ENCODE measurements around the gene CCDC27. TPM values are rescaled to one million over a fixed set of nuclear protein-coding genes. Genes with fewer than 3 reads are reported as not detected.

Gene CCDC27
- total and polyA plus RNA-seq, 2 donors (not counting 1 experiment from before 2014, with no cell fraction given): not detected

DNA sequence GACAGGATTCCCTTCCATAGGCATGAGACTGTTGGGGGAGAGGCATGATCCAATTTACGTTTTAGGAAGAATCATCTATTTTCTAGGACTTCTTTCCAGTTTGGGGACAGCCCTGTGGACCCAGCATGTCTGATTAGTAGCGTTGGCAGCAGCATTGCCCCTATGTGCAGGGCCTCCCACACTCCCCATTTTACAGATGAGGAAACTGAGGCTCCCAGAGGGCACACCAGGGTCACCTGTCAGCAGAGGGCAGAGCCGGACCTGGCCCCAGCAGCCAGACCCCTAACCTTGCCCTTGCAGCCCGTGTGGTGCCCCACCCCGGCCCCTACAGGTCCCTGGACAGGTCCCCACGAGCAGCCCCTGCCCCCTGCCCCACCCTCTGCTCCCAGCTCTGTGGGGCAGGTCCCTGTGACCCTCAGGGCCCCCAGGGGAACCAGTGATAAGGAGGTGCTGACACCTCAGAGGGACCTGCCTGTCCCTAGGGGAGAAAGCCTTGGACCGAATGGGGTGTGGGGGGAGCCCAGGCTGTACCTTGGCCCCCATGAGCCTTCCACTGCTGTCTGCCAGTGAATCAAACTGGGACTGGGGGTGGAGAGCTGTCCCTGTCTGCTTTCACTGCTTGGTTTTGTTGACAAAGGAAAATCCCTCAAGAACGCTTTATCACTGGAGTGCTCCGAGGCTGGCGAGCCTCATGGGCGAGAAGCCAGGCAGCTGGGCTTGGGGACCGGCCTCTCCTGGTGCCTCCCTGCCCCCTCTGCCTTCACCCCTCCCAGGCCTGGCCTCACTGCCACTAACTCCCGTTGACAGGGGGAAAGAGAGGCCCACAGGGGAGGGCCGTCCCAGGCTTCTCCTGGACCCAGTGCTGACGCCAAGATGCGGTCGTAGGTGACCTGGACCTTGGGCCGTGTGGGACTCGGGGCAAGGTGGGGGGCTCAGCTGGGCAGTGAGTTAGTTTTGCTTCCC lies 39.4 kb upstream of the CCDC27 start:
- Histone ChIP-seq H3K9ac (ENCODE audit: low read length) (no peak overlapping the region), H3K79me2 (ENCODE audit: control insufficient read depth, insufficient read depth, low read length) (no peaks in the 10 kb centered on the region), H3K36me3 (replicated peaks in 1 of 2; ENCODE audit: control extremely low read depth in 1 of 2, control insufficient read depth in 1 of 2, extremely low read depth in 1 of 2, insufficient read depth in 2 of 2, low read length in 1 of 2) (no peaks in the 10 kb centered on the region), H3K4me2 (replicated peaks; ENCODE audit: low read depth, low read length, poor library complexity, severe bottlenecking) (no peak overlapping the region), H3K4me1 (ENCODE audit: control insufficient read depth in 2 of 2, insufficient read depth in 2 of 2, low read length in 2 of 2) (no peaks in the 10 kb centered on the region), H3K9me3 (ENCODE audit: control extremely low read depth in 1 of 3, control insufficient read depth in 2 of 3, insufficient read depth in 1 of 3, low read length in 2 of 3) (peaks cover 0 to 6% (median 0%) of the 10 kb centered on the region in 3 donors), H4K20me1 (ENCODE audit: control insufficient read depth, insufficient read depth, low read length, poor library complexity, severe bottlenecking) (no peaks in the 10 kb centered on the region), H3K4me3 (ENCODE audit: control extremely low read depth in 1 of 5, extremely low read depth in 1 of 5, insufficient read depth in 1 of 5, low read depth in 2 of 5, low read length in 4 of 5) (no peak overlapping the region), H2AFZ (ENCODE audit: insufficient read depth, low read depth, low read length, poor library complexity, severe bottlenecking) (no peak overlapping the region), H3K27ac (ENCODE audit: low read length in 2 of 2) (no peak overlapping the region), H3K27me3 (replicated peaks in 1 of 4; ENCODE audit: control extremely low read depth in 1 of 4, control insufficient read depth in 3 of 4, insufficient read depth in 4 of 4, low read length in 3 of 4) (peaks cover 0 to 18% (median 2%) of the 10 kb centered on the region in 4 experiments)
- no peak overlapping the region for H3K27ac Mint-ChIP-seq
- no peaks in the 10 kb centered on the region for H3K9me3 Mint-ChIP-seq (ENCODE audit: insufficient read depth)
- no peaks in the 10 kb centered on the region for H3K4me1 Mint-ChIP-seq
- H3K4me3 Mint-ChIP-seq: no peak overlapping the region
- CTCF ChIA-PET: interaction anchor here (1.3 kb wide), 1 partner anchor 12 kb away, joined by 5 read pairs; no protein-coding TSS in a partner anchor
- intact Hi-C loops (cut with micrococcal nuclease): no loop called here
- ATAC-seq (ENCODE audit: low read depth) (no peak), DNase-seq (no peak)
- 83% methylated on average over 14 of the region's 19 CpGs for WGBS (ENCODE audit: insufficient coverage)
- peaks cover 20% of the 10 kb centered on the region for H3K27me3 Mint-ChIP-seq
- TF ChIP-seq, protein P1, sequence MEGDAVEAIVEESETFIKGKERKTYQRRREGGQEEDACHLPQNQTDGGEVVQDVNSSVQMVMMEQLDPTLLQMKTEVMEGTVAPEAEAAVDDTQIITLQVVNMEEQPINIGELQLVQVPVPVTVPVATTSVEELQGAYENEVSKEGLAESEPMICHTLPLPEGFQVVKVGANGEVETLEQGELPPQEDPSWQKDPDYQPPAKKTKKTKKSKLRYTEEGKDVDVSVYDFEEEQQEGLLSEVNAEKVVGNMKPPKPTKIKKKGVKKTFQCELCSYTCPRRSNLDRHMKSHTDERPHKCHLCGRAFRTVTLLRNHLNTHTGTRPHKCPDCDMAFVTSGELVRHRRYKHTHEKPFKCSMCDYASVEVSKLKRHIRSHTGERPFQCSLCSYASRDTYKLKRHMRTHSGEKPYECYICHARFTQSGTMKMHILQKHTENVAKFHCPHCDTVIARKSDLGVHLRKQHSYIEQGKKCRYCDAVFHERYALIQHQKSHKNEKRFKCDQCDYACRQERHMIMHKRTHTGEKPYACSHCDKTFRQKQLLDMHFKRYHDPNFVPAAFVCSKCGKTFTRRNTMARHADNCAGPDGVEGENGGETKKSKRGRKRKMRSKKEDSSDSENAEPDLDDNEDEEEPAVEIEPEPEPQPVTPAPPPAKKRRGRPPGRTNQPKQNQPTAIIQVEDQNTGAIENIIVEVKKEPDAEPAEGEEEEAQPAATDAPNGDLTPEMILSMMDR (IDR thresholded peaks at IDR 0.05): no peak
- TF ChIP-seq EZH2 (IDR thresholded peaks at IDR 0.05; ENCODE audit: borderline replicate concordance, insufficient read depth, low read depth, low read length, poor library complexity, severe bottlenecking): no peak
- POLR2A ChIA-PET: no interaction called here

DNA sequence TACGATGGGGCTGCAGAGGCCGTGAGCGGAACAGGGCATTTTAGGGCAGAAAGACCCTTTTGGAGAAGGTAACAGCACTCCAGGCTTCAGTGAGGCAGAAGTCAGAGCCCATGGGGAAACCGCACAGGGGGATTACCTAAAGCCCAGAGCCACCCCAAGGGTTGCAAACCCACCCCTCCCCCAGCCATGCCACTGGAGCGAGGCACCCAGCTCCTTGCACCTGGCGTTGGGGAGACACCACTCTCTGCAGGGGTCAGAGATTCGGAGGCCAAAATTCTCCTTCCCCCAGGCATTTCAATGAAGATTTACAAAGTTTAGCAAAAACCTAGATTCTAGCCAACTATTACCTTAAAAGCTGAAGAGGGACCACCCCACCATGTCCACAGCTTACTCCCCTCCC lies 38.4 kb upstream of the CCDC27 start:
- Histone ChIP-seq H3K9me3 (ENCODE audit: control extremely low read depth in 1 of 3, control insufficient read depth in 2 of 3, insufficient read depth in 1 of 3, low read length in 2 of 3) (peaks cover 0 to 6% (median 0%) of the 10 kb centered on the region in 3 donors), H3K36me3 (replicated peaks in 1 of 2; ENCODE audit: control extremely low read depth in 1 of 2, control insufficient read depth in 1 of 2, extremely low read depth in 1 of 2, insufficient read depth in 2 of 2, low read length in 1 of 2) (no peaks in the 10 kb centered on the region), H2AFZ (ENCODE audit: insufficient read depth, low read depth, low read length, poor library complexity, severe bottlenecking) (no peak overlapping the region), H4K20me1 (ENCODE audit: control insufficient read depth, insufficient read depth, low read length, poor library complexity, severe bottlenecking) (no peaks in the 10 kb centered on the region), H3K27me3 (replicated peaks in 1 of 4; ENCODE audit: control extremely low read depth in 1 of 4, control insufficient read depth in 3 of 4, insufficient read depth in 4 of 4, low read length in 3 of 4) (peaks cover 0 to 20% (median 2%) of the 10 kb centered on the region in 4 experiments), H3K9ac (ENCODE audit: low read length) (no peak overlapping the region), H3K4me1 (ENCODE audit: control insufficient read depth in 2 of 2, insufficient read depth in 2 of 2, low read length in 2 of 2) (peaks cover 0 to 2% of the 10 kb centered on the region in 2 donors), H3K4me2 (replicated peaks; ENCODE audit: low read depth, low read length, poor library complexity, severe bottlenecking) (no peak overlapping the region), H3K27ac (ENCODE audit: low read length in 2 of 2) (no peak overlapping the region), H3K79me2 (ENCODE audit: control insufficient read depth, insufficient read depth, low read length) (no peaks in the 10 kb centered on the region), H3K4me3 (ENCODE audit: control extremely low read depth in 1 of 5, extremely low read depth in 1 of 5, insufficient read depth in 1 of 5, low read depth in 2 of 5, low read length in 4 of 5) (no peak overlapping the region)
- H3K4me3 Mint-ChIP-seq: no peak overlapping the region
- no peak overlapping the region for H3K27ac Mint-ChIP-seq
- intact Hi-C loops (cut with micrococcal nuclease): no loop called here
- no peaks in the 10 kb centered on the region for H3K4me1 Mint-ChIP-seq
- no peaks in the 10 kb centered on the region for H3K9me3 Mint-ChIP-seq (ENCODE audit: insufficient read depth)
- 92% methylated on average over 7 of the region's 7 CpGs for WGBS (ENCODE audit: insufficient coverage)
- DNase-seq (no peak), ATAC-seq (ENCODE audit: low read depth) (no peak)
- CTCF ChIA-PET: no interaction called here
- peaks cover 16% of the 10 kb centered on the region for H3K27me3 Mint-ChIP-seq
- POLR2A ChIA-PET: no interaction called here
- TF ChIP-seq, protein P1 (IDR thresholded peaks at IDR 0.05): no peak
- TF ChIP-seq EZH2 (IDR thresholded peaks at IDR 0.05; ENCODE audit: borderline replicate concordance, insufficient read depth, low read depth, low read length, poor library complexity, severe bottlenecking): no peak
